ENCODE data around the gene CHRD.

Gene CHRD

DNA sequence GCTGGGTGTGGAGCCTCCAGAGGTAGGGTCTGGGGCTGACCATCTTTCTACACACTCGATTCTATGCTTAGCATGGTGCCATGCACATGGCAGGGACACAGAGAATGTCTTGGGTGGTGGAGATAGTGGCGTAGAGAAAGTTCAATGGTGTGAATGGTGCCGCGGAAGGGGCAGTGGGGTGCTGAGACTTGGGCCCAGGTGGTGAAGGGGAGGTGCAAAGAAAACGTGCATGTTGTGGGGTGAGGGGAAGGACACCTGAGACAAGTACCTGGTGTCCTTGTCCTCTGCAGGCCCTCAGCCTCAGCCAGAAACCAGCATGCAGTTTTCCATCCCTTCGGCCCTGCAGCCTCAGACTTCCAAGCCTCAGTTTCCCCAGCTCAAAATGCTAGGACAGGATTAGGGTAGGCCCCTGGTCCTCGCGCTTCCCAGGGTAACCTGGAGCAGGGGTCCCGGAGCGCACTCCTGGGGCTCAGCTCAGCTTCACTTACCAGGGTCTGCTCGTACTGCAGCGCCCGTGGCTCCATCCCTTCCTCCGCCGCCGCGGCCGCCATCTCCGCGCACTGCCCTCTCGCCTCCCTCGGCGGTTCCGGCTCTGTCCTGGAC is 18.8 kb upstream of the CHRD start:
- no peak for DNase-seq (ENCODE audit: low read depth)

DNA sequence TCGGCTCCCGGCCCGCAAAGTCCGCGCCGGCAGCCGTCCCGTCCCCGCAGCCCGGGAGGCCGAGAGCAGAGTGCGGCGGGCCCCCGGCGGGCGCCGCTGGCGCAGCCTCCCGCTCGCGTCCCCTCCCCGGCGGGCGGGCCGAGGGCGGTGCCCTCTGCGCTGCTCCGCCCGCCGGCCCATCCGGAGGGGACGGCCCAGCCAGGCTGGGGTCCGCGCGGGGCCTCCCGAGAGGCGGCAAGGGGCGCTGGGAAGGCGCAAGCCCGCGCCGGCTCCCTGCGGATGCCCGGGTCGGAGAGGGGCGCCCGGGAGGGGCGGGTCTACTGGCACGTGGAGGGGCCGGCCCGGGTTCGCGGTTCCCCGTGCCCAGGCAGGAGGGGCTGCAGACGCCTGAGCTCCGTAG is 18.3 kb upstream of the CHRD start, which contains the start of the genes CLCN2 and POLR2H:
CLCN2 (minus strand) TSS at position 74 of the 400 bp plus-strand sequence. CDS start 126 bp downstream, outside the sequence.
POLR2H (plus strand) TSS at position 179 of the 400 bp plus-strand sequence. CDS start 1,783 bp downstream, outside the sequence.
- DNase-seq (ENCODE audit: low read depth) = peak; percentile 21

DNA sequence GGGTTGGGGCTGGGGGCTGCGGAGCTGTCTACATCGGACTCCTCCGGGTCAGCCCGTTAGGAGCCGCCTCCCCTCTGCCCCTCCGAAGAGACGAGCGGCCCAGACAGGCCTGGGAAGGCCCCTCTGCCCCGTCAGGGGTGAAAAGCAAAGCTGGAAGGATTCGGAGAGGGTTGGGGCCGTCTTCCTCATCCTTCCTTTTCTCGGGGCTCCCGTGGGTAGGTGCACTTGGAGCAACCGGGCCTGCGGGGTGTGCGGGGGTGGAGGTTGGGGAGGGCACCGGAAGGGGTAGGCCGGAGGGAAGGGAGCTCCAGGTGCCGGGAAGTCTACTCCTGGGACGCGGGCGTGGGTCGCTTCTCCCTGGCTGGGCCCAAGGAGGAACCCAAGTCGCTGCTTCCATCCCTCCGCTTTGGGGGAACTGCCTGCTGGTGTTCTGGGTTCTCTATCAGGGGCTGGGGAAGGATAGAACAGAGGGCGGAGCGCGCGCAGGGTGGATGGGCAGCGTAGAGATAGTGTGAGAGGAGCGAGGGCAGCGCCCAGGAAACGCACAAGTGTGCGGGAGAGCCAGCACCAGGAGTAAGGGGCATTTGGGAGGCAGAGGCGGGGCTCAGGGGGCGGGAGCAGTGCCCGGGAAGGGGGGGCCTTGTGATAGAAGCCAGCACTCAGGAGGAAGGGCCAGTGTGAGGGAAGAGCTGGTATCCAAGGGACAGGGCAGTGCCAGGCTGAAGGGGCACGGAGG is 17.8 kb upstream of the CHRD start:
- peak; percentile 61 for DNase-seq (ENCODE audit: low read depth)

DNA sequence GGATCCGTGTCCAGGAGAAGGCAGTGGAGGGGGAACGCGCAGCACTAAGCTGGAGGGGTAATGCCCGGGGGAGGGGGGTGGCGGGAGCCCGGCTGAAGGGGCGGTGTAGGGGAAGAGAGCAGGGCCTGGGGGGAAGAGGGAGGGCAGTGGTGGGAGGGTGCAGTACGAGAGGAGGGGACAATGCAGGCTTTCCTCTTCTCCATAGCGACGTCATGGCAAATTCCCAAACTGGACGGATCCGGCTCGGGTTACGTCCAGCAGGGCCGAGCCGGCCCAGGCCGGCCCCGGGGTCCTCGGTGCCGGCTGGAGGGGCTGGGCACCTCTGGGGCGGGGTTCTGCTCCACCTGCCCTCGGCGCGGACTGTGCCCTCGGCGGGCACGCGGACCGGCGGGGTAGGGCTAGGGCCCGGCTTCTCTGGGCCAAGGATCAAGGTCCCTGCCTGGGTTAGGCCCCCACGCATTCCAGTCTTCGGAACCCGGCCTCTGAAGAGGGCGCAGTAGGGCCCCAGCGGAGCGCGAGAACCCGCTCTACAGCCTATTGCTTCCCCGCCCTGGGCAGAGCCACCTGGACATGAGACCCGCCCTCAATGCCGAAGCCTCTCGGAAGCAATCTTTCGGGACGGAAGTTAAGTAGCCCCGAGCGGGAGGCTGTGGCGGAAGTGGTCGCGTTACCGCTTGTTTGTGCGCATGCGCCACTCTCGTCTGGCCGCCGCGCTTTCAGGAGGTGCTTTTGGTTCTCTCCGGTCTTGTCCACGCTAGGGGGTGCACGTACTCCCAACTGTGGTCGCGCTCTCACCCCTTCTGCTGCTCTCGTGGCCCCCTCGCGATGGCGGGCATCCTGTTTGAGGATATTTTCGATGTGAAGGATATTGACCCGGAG is 16.9 kb upstream of the CHRD start:
- peak; percentile 97 for DNase-seq (ENCODE audit: low read depth)

DNA sequence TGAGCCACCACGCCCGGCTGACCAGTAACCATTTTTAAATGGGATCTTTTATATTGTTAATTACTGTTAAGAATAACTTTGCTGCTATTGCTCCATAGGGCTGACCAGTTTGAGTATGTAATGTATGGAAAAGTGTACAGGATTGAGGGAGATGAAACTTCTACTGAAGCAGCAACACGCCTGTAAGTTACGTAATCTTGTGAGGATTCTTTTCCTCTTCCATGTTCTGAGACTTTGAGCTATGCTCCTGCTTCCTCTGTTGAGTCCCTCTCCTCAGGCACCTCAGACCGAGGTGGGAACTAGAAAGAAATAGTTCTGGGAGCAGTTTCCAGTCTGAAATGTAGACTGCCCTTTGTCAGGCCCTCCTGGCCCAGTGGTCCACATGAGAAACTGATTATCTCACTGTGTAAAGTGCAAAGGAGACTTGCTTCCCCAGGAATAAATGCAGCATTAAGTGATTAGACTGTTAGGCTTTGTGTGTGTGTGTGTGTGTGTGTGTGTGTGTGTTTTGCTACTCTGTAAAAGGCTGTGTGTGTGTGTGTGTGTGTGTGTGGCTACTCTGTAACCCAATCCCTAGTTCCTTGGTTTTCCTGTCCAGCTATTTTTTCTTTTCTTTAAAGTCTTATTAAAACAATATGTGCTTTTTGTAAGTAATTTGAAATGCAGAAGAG is 13.1 kb upstream of the CHRD start:
- peak; percentile 72 for DNase-seq (ENCODE audit: low read depth)

DNA sequence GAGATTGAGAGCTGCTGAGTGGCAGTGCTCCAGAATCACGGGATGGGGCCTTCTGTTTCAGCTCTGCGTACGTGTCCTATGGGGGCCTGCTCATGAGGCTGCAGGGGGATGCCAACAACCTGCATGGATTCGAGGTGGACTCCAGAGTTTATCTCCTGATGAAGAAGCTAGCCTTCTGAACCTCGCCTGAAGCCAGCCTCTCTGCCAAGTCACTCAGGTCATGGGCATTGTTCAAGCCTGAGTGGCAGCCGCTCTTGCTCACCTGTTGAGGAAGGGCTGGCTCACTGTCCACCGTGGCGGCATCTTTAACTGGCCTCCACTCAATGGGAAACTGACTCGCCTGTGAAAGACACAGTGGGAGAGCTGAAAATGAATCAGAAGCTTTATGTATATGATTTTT is 11.7 kb upstream of the CHRD start:
- no peak for DNase-seq (ENCODE audit: low read depth)

DNA sequence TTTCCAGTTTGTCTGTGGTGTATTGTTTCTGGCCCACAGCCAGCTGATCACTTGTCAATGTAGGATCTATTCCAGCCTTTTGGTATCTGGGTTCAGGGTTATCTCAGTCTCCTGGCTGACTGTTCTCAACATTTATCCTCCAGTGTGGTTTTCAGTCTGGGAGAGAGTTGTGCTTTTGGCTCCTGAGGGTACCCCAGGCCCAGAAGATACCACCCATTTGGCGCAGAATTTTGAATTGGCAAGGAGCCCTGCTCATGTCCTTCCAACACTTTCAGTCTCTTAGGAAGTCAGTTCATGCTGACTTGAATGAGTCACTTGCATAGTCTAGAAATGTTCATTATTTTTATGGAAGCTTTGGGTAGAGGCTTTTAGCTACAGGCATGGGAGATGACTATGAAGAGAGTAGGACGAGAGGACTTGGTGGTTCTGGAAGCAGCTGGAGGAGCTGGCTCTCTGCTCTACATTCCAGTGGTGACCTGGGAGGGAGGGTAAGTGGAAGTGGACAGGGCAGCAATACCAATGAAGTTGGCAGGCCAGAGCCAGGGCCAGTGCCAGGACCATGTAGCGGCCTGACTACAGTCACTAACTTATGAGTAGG is 11.2 kb upstream of the CHRD start:
- DNase-seq (ENCODE audit: low read depth) = peak; percentile 71

DNA sequence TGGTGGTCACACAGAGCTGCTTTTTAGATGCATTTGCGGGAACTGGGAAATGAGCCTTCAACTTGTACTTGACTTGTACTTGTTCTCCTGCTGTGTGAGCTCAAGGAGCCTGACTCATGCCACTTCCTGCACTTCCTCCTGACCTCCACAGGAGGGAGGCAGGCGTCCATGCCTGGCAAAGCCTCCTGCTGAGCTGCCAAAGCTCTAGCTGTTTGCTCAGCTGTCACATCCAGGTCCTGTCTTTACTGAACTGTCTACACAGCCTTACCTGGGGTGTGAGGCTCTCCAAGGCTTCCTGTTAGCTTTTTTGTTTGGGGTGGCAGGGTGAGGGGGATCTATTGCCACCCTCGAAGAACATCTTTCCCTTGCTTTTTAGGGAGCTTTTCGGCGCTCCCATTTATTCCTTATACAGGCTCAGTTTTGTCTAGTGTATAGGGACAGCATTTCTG is 8.3 kb upstream of the CHRD start:
- DNase-seq (ENCODE audit: low read depth) = peak; percentile 91

DNA sequence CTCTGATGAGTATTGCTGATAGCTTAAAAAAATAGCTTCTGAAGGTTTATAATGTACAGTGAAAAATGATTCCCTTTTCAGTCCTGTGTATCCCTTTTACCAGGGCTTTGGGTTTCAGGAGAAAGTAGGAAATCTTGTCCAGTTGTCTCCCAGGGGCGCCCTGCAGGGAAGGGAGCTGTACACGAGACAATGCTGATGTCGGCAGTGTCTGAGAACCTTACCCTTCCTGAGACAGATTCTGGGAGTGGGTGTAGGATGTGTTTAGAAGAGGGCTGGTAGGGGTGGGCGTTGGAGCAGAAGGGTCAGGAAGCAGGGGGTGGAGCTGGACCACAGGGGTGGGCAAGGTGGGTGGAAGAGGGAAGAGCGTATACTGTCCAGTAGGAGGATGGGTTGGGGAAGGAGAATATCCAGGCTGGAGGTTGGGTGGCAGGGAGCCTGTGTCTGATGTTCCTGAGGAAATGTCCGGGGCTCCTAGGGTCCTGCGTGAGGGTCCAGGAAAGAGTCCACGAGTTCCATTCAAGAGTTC is 7.5 kb upstream of the CHRD start:
- no peak for DNase-seq (ENCODE audit: low read depth)

DNA sequence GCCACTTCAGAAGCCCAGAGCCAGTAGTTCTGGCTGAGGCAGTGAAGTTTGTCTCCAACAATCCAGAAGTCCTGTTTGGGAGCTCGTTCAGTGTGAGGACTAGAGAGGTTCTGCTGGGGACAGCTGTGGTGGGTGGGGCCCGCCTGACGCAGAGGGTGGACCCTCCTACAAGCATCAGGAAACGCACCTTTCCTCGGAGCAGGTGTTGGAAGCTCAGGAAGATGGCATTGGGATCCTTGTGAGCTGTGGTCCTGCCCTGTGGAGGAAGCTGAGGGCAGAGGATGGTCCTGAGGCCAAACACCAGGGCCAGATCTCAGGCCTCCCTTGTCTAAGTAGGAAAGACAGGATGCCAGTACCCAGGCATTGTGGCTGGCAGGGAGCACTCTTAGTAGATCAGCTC is 6.9 kb upstream of the CHRD start:
- no peak for DNase-seq (ENCODE audit: low read depth)

DNA sequence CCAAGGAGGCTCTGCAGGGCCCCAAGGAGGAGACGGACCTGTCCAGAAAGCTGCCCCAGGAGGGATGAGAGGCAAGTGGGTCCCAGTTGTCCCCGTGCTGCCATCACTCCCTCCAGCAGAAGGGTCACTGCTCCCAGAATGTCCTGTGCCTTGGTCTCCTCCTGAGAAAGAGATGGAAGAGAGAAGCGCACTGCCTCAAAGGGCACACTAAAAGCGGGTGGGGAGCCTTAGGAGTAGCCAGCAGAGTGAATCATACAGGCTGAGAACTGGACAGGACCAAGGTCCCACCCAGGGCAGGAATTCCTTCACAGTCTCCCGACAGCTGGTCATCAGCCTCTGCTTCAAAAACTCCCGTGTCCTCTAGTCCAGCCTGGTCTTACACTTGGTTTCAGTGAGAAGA is 6.4 kb upstream of the CHRD start:
- peak; percentile 14 for DNase-seq (ENCODE audit: low read depth)

DNA sequence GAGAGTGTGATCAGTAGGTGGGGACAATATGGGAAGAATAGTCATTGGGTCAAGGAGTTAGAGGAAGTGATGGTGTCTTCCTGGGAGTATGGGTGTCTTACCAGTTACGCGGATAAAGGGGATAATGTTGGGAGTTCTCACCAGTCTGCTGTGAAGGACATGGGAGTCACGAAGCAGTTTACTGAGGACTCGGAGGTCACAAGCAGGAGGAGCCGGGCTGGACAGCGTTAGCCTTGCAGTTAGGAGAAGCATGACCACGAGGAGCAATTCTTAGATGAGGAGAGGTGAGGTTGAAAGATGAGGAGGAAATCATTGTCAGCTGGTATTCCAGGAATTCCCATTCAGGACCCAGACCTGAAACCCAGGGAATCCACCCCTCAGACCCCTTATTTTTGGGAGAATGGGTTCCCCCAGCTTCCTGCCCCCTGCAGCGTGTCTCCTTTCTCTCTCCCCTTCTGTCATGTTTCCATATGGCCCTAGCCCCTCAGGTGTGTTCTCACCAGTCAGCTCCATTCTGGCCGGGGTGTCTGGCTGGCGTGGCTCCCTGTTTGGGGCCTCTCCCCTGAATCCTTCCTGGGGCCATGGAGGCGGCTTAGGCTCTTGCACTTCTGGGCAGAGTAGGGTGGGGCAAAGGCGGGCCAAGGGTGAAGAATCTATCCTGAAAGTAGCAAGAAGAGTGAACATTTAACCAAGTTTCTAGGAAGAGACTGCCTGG is 4.0 kb upstream of the CHRD start:
- no peak for DNase-seq (ENCODE audit: low read depth)

DNA sequence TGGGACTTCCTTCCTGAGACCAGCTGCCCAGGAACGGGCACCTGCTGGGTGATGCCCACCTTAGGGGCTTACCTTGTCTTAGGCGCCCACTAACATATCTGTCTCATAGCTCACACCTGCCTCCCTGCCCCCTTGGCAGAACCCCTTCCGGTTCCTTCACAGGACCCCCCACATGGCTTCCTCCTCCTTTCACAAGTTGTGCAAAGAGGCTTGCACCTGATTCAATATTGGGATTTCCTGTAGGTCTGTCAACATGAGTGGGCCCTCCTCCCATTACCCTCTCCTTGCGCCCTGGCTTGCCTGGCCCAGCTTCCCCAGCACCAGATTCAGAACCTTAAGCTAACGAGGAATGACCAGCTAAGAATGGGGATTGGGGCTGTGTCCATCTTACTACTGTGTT is 2.5 kb upstream of the CHRD start:
- no peak for DNase-seq (ENCODE audit: low read depth)

DNA sequence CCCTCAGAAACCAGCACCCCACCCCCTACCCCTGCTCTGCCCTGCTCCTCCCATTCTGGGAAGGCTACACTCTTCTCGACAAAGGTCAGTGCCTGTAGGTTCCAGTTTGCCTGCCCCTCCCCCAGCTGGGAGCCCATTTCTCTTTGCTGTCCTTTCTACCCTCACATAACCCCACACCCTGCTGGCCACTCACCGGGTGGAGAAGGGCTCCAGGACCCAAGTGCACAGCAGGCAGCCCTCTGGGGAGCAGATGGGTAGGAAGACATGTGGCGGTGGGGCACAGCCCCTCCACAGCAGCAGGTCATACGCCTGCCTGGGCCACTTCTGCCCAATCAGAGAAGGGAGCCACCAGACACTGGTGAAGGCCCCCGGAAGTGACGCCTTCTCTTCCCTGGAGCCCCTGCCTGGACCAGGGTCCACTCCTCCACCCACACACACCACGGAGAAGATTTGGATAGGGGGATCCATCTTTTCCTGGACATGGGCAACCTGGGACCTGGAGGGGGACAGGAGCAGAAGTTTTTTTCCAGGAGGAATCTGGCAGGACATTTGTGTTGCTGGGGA is 1.9 kb upstream of the CHRD start, which contains the start of gene THPO:
THPO (minus strand) TSS at position 326 of the 564 bp plus-strand sequence. CDS start 1,948 bp downstream, outside the sequence.
- DNase-seq (ENCODE audit: low read depth) = no peak

DNA sequence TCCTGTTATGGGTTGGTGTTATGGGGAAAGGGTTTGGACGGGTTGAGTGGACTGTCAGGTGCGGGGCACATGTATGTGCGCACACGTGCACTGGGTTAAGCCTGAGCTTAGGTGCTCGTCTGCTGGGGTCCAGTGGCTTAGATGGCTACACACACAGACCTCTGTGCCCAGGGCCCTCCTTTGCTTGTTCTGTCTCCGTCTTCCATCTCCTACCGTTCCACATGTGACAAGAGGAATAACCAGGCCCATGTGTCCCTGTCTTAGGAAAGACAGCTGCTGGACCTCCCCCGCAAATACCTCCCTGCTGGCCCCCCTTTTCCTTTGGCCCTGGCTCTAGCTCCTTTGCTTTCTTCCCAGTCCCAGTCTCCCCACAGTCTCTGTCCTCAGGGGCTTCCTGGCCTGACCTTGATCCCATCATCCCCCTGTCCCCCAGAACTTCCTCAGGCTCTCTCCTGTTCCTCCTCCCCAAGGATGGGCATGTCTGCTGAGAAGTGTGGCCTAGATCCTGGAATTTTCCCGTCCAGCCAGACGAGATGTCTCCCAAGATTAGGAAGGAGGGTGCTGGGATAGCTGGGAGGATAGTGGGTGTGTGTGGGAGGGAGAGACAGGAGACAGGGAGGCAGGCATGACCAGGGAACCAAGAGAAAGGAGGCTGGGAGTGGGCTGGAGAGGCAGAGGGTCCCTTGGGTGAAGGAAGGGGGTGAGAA is 1.1 kb upstream of the CHRD start:
- no peak for DNase-seq (ENCODE audit: low read depth)

DNA sequence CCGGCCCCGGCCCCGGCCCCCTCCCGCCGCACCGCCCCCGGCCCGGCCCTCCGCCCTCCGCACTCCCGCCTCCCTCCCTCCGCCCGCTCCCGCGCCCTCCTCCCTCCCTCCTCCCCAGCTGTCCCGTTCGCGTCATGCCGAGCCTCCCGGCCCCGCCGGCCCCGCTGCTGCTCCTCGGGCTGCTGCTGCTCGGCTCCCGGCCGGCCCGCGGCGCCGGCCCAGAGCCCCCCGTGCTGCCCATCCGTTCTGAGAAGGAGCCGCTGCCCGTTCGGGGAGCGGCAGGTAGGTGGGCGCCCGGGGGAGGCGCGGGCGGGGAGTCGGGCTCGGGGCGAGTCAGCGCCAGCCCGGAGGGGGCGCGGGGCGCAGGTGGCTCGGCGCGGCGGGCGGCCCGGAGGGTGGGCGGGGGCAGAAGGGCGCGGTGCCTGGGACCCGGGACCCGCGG is 352 bp downstream of the CHRD start:
- peak; percentile 25 for DNase-seq (ENCODE audit: low read depth)

DNA sequence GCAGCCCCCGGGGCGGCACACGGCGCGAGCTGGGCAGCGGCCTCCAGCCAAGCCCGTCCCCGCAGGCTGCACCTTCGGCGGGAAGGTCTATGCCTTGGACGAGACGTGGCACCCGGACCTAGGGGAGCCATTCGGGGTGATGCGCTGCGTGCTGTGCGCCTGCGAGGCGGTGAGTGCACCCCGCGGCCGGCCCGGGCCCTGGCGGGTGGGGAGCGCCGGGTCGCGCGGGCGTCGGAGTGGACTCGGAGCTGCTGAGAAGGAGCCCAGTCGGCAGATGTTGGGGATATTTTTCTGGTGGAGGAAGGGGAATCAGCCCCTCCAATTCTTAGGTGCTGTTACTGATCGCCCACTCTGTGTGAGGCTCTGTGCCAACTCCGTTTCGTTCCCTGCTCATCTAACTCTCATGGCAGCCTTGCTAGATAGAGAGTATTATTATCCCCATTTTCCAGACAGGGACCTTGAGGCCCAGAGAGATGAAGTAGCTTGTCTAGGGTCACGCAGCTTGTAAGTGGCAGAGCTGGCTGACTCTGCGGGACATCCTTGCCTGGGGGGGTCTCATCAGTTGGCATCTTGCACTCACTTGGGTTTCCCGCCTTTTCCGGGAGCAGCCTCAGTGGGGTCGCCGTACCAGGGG is 890 bp downstream of the CHRD start:
- DNase-seq (ENCODE audit: low read depth) = no peak

DNA sequence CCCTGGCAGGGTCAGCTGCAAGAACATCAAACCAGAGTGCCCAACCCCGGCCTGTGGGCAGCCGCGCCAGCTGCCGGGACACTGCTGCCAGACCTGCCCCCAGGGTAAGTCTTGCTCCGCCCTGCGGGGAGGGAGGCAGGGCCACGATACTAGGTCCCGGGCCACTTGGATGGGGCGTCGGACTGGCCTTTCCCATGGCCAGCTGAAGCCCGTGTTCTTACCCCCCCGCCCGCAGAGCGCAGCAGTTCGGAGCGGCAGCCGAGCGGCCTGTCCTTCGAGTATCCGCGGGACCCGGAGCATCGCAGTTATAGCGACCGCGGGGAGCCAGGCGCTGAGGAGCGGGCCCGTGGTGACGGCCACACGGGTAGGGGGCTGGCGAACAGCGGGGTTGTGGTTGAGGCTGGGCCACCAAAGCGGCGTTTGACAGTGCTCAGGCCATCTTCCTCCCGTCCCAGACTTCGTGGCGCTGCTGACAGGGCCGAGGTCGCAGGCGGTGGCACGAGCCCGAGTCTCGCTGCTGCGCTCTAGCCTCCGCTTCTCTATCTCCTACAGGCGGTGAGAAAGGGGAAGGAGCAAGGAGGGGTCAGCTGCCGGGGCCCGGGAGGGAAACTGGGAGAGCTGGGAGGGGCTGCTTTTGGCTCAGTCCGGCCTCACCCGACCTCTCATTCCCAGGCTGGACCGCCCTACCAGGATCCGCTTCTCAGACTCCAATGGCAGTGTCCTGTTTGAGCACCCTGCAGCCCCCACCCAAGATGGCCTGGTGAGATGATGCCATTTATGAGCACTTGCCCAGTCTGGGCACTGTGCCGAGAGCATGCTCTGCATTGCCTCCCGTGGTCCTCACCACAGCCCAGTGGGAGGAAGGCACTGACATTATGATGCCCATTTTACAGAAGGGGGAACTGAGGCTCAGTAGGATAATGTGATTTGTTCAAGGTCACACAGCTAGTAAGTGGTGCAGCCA is 1.7 kb downstream of the CHRD start:
- no peak for DNase-seq (ENCODE audit: low read depth)
